Measurements from ENCODE around the gene RASSF5. TPM values are rescaled to one million over a fixed set of nuclear protein-coding genes. Genes with fewer than 3 reads are reported as not detected.

Gene RASSF5
- total RNA-seq, 2 experiments from 2014 or later, result 215 to 218 TPM

- H3K27ac Mint-ChIP-seq, result no peak overlapping the region
- ChIA-PET CTCF (interaction anchor here (2.3 to 5.9 kb wide), 5 partner anchors 10 to 177 kb away, joined by 16 to 85 read pairs (median 45); no protein-coding TSS in a partner anchor), POLR2A (no interaction called here)
- DNase-seq (no peak), ATAC-seq (no peak)
- H3K36me3 Mint-ChIP-seq (ENCODE audit: low read depth), result peaks cover 2% of the 10 kb centered on the region
- TF ChIP-seq, protein P1, sequence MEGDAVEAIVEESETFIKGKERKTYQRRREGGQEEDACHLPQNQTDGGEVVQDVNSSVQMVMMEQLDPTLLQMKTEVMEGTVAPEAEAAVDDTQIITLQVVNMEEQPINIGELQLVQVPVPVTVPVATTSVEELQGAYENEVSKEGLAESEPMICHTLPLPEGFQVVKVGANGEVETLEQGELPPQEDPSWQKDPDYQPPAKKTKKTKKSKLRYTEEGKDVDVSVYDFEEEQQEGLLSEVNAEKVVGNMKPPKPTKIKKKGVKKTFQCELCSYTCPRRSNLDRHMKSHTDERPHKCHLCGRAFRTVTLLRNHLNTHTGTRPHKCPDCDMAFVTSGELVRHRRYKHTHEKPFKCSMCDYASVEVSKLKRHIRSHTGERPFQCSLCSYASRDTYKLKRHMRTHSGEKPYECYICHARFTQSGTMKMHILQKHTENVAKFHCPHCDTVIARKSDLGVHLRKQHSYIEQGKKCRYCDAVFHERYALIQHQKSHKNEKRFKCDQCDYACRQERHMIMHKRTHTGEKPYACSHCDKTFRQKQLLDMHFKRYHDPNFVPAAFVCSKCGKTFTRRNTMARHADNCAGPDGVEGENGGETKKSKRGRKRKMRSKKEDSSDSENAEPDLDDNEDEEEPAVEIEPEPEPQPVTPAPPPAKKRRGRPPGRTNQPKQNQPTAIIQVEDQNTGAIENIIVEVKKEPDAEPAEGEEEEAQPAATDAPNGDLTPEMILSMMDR (IDR thresholded peaks at IDR 0.05), result no peak
- no peaks in the 10 kb centered on the region for H3K9me3 Mint-ChIP-seq
- no peaks in the 10 kb centered on the region for H3K27me3 Mint-ChIP-seq
- peaks cover 2% of the 10 kb centered on the region for H3K4me1 Mint-ChIP-seq (ENCODE audit: low read depth)
- intact Hi-C loops (cut with micrococcal nuclease), result no loop called here
- no peak overlapping the region for H3K4me3 Mint-ChIP-seq
Observed at GRCh38 chr1:206488466-206488865, 18.9 kb upstream of the RASSF5 start.

GRCh38 chr1:206489980-206490770 lies 17.2 kb upstream of the RASSF5 start:
- Mint-ChIP-seq H3K27ac (peak overlapping the region; percentile 42), H3K36me3 (ENCODE audit: low read depth) (peaks cover 7% of the 10 kb centered on the region), H3K4me1 (ENCODE audit: low read depth) (peaks cover 2% of the 10 kb centered on the region), H3K27me3 (no peaks in the 10 kb centered on the region), H3K9me3 (no peaks in the 10 kb centered on the region), H3K4me3 (no peak overlapping the region)
- intact Hi-C loops (cut with micrococcal nuclease), result loop anchor here (5.0 kb wide), 1 partner anchor 172 kb away; no protein-coding TSS in a partner anchor
- ATAC-seq (peak; percentile 98), DNase-seq (peak; percentile 84)
- POLR2A ChIA-PET, result interaction anchor here (1.0 to 1.4 kb wide), 11 partner anchors 8 to 172 kb away, joined by 3 to 7 read pairs (median 4); partner anchors contain the start of genes DYRK3 and RASSF5
- TF ChIP-seq, protein P1 (IDR thresholded peaks at IDR 0.05), result peak; percentile 86
- CTCF ChIA-PET, result interaction anchor here (0.6 to 5.9 kb wide), 48 partner anchors 8 to 492 kb away, joined by 3 to 85 read pairs (median 4); partner anchors contain the start of genes DYRK3, EIF2D, IKBKE and RASSF5

DNA sequence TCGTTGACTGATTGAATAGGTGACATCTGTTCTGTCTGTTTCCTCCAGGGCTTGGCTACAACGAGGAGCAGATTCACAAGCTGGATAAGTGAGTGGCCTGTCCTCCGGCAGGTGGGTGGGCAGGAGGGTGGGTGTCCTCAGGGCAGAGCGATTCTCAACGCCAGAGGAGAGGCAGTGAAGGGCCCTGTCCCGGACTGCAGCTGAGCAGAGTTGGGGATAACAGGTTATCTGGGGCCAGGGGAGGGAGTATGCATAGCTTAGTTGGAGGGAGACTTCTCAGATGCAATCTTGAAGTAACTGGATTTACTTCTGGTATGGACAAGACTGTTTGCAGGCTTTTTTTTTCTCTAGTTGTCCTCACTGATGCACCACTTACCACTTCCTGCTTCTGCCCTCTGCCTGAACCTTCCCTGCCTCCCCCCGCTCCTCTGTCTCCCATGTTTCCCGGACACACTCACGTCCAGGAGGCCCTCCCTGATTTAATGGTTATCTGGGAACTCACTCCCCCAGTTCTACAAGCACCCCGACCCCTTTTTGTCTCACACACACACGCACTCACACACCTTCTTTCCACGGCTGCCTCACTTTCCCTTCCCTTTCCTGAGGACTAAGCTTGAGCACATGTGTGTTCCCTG lies 16.4 kb upstream of the RASSF5 start:
- intact Hi-C loops (cut with micrococcal nuclease), result loop anchor here (5.0 kb wide), 1 partner anchor 171 kb away; no protein-coding TSS in a partner anchor
- peaks cover 8% of the 10 kb centered on the region for H3K36me3 Mint-ChIP-seq (ENCODE audit: low read depth)
- no peaks in the 10 kb centered on the region for H3K27me3 Mint-ChIP-seq
- peaks cover 6% of the 10 kb centered on the region for H3K4me1 Mint-ChIP-seq (ENCODE audit: low read depth)
- no peak overlapping the region for H3K4me3 Mint-ChIP-seq
- TF ChIP-seq, protein P1 (IDR thresholded peaks at IDR 0.05), result no peak
- DNase-seq (no peak), ATAC-seq (no peak)
- ChIA-PET POLR2A (interaction anchor here (1.0 to 1.4 kb wide), 9 partner anchors 7 to 172 kb away, joined by 3 to 7 read pairs (median 4); partner anchors contain the start of gene DYRK3), CTCF (interaction anchor here (0.6 to 5.9 kb wide), 48 partner anchors 8 to 491 kb away, joined by 3 to 85 read pairs (median 4); partner anchors contain the start of genes DYRK3, EIF2D, IKBKE and RASSF5)
- H3K27ac Mint-ChIP-seq, result peak overlapping the region; percentile 46
- H3K9me3 Mint-ChIP-seq, result no peaks in the 10 kb centered on the region

DNA sequence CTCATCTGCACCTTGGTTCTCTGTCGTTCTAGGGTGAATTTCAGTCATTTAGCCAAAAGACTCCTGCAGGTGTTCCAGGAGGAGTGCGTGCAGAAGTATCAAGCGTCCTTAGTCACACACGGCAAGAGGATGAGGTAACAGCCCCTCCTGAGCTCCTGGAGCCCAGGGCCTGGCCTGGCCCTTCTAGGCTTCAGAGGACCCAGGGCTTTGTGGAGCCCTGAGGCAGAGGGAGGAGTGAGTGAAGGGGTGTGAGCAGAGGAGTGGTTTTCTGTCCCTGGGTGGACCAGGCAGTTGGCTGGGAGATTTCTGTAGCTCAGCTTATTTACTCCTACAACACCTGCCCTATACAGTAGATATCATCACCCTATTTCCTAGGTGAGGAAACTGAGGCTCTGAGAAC lies 15.7 kb upstream of the RASSF5 start:
- intact Hi-C loops (cut with micrococcal nuclease), result loop anchor here (5.0 kb wide), 1 partner anchor 171 kb away; no protein-coding TSS in a partner anchor
- no peaks in the 10 kb centered on the region for H3K9me3 Mint-ChIP-seq
- no peak for ATAC-seq
- H3K36me3 Mint-ChIP-seq (ENCODE audit: low read depth), result peaks cover 10% of the 10 kb centered on the region
- POLR2A ChIA-PET, result no interaction called here
- H3K27ac Mint-ChIP-seq, result peak overlapping the region; percentile 46
- H3K4me3 Mint-ChIP-seq, result no peak overlapping the region
- no peak for DNase-seq
- H3K4me1 Mint-ChIP-seq (ENCODE audit: low read depth), result peaks cover 13% of the 10 kb centered on the region
- TF ChIP-seq, protein P1 (IDR thresholded peaks at IDR 0.05), result no peak
- no peaks in the 10 kb centered on the region for H3K27me3 Mint-ChIP-seq
- CTCF ChIA-PET, result interaction anchor here (0.8 to 5.9 kb wide), 15 partner anchors 9 to 201 kb away, joined by 3 to 85 read pairs (median 14); partner anchors contain the start of genes IKBKE and RASSF5

All from activated CD8-positive, alpha-beta T cell treated with anti-CD3 and anti-CD28 coated beads for 36 hours (primary cell).